ENCODE data around the gene ELK3. TPM values are rescaled to one million over a fixed set of nuclear protein-coding genes. Genes with fewer than 3 reads are reported as not detected.

The ELK3 gene
- total RNA-seq, 1 experiment from 2014 or later, result 9.4 TPM

DNA sequence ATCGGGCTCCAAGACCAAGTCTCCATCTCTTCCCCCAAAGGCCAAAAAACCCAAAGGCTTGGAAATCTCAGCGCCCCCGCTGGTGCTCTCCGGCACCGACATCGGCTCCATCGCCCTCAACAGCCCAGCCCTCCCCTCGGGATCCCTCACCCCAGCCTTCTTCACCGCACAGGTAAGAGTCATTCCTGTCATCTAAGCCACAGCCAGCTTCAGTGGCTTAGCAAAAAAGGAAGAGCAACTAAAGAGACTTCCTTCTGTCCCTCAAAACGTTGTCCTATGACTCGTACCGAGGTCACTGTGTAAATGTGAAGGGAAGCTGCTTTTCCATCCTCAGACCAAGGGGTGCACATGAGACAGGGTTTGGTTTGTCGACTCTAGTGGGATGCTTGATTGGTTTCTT is 53.4 kb downstream of the ELK3 start:
- TF ChIP-seq, protein P1, sequence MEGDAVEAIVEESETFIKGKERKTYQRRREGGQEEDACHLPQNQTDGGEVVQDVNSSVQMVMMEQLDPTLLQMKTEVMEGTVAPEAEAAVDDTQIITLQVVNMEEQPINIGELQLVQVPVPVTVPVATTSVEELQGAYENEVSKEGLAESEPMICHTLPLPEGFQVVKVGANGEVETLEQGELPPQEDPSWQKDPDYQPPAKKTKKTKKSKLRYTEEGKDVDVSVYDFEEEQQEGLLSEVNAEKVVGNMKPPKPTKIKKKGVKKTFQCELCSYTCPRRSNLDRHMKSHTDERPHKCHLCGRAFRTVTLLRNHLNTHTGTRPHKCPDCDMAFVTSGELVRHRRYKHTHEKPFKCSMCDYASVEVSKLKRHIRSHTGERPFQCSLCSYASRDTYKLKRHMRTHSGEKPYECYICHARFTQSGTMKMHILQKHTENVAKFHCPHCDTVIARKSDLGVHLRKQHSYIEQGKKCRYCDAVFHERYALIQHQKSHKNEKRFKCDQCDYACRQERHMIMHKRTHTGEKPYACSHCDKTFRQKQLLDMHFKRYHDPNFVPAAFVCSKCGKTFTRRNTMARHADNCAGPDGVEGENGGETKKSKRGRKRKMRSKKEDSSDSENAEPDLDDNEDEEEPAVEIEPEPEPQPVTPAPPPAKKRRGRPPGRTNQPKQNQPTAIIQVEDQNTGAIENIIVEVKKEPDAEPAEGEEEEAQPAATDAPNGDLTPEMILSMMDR (conservative IDR thresholded peaks at IDR 0.05), result 0 out of 3 replicates have a peak, but pooled peaks have one; percentile 12
- Histone ChIP-seq H4K5ac (ENCODE audit: insufficient read length, low read depth, low read length) (no peak overlapping the region), H2BK12ac (ENCODE audit: insufficient read length, low read depth, low read length) (no peak overlapping the region), H2BK15ac (ENCODE audit: low read depth, low read length) (no peak overlapping the region), H3K79me2 (ENCODE audit: insufficient read depth, low read length) (no peaks in the 10 kb centered on the region), H3K23ac (ENCODE audit: insufficient read length, low read depth, low read length) (no peak overlapping the region), H2AFZ (ENCODE audit: low read length) (no peak overlapping the region), H2BK120ac (ENCODE audit: low read depth, low read length, poor library complexity, severe bottlenecking) (no peak overlapping the region), H2AK5ac (ENCODE audit: insufficient read length, low read length) (no peak overlapping the region), H3K4me1 (ENCODE audit: insufficient read depth, low read length) (no peaks in the 10 kb centered on the region), H2BK20ac (ENCODE audit: low read depth, low read length, poor library complexity, severe bottlenecking) (no peak overlapping the region), H3K27ac (ENCODE audit: insufficient read length, low read depth, low read length) (no peak overlapping the region), H3K14ac (ENCODE audit: insufficient read depth, low read length) (no peak overlapping the region), H4K20me1 (ENCODE audit: control insufficient read depth, insufficient read depth, insufficient read length) (no peaks in the 10 kb centered on the region), H3K56ac (ENCODE audit: insufficient read length, low read depth, low read length) (no peak overlapping the region), H3K9ac (ENCODE audit: extremely low read depth, insufficient read length, low read length) (no peak overlapping the region), H3K79me1 (ENCODE audit: insufficient read depth, low read depth, low read length, poor library complexity, severe bottlenecking) (no peaks in the 10 kb centered on the region), H3T11ph (ENCODE audit: low read length) (no peak overlapping the region), H4K91ac (ENCODE audit: insufficient read length, low read depth, low read length) (no peak overlapping the region), H3K27me3 (ENCODE audit: insufficient read depth, low read length) (no peaks in the 10 kb centered on the region), H3K9me3 (ENCODE audit: control insufficient read depth, low read depth, low read length) (no peaks in the 10 kb centered on the region), H3K18ac (ENCODE audit: insufficient read length, low read depth, low read length) (no peak overlapping the region), H3K4me2 (ENCODE audit: insufficient read depth, insufficient read length, low read length) (no peak overlapping the region), H2BK5ac (ENCODE audit: insufficient read length, low read length) (no peak overlapping the region), H4K8ac (replicated peaks; ENCODE audit: insufficient read length, low read depth, low read length) (no peak overlapping the region), H3K4ac (ENCODE audit: low read depth, low read length) (no peak overlapping the region), H3K23me2 (ENCODE audit: insufficient read length, low read depth, low read length, poor library complexity, severe bottlenecking) (no peaks in the 10 kb centered on the region)
- peaks cover 12 to 30% (median 22%) of the 10 kb centered on the region in 3 experiments; a peak in 6 of 7 replicates for H3K36me3 Mint-ChIP-seq (ENCODE audit: insufficient read depth in 1 of 3, low read depth in 3 of 3)
- DNase-seq, result no peak
- no CpG with 5 or more reads among the region's 13 CpGs for WGBS (ENCODE audit: extremely low coverage, insufficient read length, low lambda C conversion rate)
- peaks cover 0 to 8% of the 10 kb centered on the region in 2 experiments; a peak in 2 of 4 replicates for H3K4me1 Mint-ChIP-seq
- H3K27me3 Mint-ChIP-seq (ENCODE audit: low read depth), result no peaks in the 10 kb centered on the region; the same call in 1 of the 2 replicates
- H3K27ac Mint-ChIP-seq, result no peak overlapping the region; a peak in 1 of 7 replicates
- no peaks in the 10 kb centered on the region for H3K9me3 Mint-ChIP-seq
- H3K4me3 Mint-ChIP-seq, result no peak overlapping the region

Data from H9 (cell line).